Upper lobe of left lung (tissue), 4 donors: ENCODE results near the gene KRT82.

Experiments
- EP300 ChIP-seq, 4 donors: sonication (generic); formaldehyde crosslinking; IDR thresholded peaks; one replicate each; pipeline ENCODE4 v1.5.1; 2017; ENCODE audit warnings: antibody characterized with exemption in 4 of 4, control low read depth in 2 of 4
- POLR2A ChIP-seq, 4 donors: fragments of 450-650 bp; IDR thresholded peaks; one replicate each; pipeline ENCODE4 v1.5.1; 2016 to 2017; ENCODE audit warnings: antibody characterized with exemption in 4 of 4, mild to moderate bottlenecking in 2 of 4
- POLR2AphosphoS5 ChIP-seq, 2 donors: sonication (generic); formaldehyde crosslinking; IDR thresholded peaks; one replicate each; pipeline ENCODE4 v1.5.1; 2017; ENCODE audit warnings: antibody characterized with exemption in 2 of 2
- TF ChIP-seq, protein P1 (sequence below), 6 experiments: fragments of 450-650 bp in 4 of 6; fragments of 200-600 bp in 2 of 6; sonication (generic) in 2 of 6; IDR thresholded peaks; one replicate each; pipeline ENCODE4 v1.5.1; 2016 to 2019; ENCODE audit warnings: antibody characterized with exemption in 6 of 6

DNA sequence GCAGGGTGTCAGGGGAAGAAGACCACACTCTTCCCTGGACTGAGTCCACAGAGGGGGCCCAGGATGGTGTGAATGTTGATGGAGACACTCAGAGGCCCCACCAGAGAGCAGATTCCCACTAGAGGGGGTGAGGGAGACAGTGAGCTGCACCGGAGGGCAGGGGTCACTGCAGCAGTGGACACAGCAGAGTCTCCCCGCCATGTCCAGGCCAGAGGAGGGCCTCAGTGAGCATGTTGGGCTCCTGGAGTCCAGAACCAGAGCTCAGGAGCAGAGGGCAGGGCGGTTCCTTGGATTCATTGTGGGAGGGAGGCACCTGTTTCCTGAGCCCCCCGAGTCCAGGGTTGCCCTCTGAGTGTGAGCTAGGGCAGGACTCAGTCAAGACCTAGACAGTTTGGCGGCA is 1.8 kb upstream of the KRT82 start:
- TF ChIP-seq, protein P1, sequence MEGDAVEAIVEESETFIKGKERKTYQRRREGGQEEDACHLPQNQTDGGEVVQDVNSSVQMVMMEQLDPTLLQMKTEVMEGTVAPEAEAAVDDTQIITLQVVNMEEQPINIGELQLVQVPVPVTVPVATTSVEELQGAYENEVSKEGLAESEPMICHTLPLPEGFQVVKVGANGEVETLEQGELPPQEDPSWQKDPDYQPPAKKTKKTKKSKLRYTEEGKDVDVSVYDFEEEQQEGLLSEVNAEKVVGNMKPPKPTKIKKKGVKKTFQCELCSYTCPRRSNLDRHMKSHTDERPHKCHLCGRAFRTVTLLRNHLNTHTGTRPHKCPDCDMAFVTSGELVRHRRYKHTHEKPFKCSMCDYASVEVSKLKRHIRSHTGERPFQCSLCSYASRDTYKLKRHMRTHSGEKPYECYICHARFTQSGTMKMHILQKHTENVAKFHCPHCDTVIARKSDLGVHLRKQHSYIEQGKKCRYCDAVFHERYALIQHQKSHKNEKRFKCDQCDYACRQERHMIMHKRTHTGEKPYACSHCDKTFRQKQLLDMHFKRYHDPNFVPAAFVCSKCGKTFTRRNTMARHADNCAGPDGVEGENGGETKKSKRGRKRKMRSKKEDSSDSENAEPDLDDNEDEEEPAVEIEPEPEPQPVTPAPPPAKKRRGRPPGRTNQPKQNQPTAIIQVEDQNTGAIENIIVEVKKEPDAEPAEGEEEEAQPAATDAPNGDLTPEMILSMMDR (IDR thresholded peaks at IDR 0.05): no peak
- TF ChIP-seq POLR2A (IDR thresholded peaks at IDR 0.05): no peak
- no peak for TF ChIP-seq POLR2AphosphoS5 (IDR thresholded peaks at IDR 0.05)
- no peak for TF ChIP-seq EP300 (IDR thresholded peaks at IDR 0.05)
